Measurements from ENCODE around the gene TBC1D9B. TPM values are rescaled to one million over a fixed set of nuclear protein-coding genes. Genes with fewer than 3 reads are reported as not detected.
A peak's percentile ranks its signal among the peaks of the same experiment; 100 is the strongest.

Gene TBC1D9B
- total and polyA plus RNA-seq, 9 of the 15 experiments (the other 6 are each of a cell fraction or from before 2014, with no cell fraction given): 2.9 to 59.1 (median 33.5) TPM

DNA sequence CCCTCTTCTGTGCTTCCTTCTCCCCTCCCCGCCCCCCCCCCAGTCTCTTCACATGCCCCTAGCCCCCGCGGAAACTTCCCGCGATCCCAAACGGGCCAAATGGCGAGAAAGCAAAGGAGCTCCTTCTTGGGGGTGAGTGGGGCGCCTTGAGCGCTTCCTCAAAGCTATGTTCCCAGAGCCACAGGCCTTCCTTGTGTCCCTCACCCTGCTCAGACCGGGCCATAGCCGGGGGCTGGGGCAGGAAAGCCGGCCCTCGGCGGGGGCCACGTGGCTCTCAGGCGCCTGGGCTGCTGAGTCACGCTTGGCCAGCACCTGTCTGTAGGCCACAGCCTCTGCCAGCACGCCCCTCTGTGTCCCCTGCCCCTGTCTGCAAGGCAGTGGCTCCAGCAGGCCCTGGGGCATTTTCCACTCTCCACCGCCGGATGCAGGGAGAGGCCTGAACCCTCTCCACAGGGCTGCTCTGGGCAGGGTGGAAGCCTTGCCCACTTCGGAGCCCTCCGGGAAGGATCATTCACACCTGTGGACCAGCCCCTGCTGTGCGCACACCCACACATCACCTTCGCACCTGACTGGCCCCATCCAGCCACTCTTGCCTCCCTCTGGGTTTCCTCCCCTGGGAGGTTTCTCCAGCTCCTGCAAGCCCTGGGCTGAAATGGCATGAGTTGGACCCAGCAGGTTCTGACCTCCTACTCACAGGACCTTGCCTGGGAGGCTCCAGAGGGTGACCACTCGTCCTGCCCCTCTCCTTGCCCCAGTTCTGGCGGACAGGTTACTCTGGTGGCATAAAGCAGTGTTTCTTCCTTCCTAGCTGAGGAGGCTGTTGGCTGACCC, 88.2 kb downstream of the TBC1D9B start (continued):
- TF ChIP-seq, protein P1, sequence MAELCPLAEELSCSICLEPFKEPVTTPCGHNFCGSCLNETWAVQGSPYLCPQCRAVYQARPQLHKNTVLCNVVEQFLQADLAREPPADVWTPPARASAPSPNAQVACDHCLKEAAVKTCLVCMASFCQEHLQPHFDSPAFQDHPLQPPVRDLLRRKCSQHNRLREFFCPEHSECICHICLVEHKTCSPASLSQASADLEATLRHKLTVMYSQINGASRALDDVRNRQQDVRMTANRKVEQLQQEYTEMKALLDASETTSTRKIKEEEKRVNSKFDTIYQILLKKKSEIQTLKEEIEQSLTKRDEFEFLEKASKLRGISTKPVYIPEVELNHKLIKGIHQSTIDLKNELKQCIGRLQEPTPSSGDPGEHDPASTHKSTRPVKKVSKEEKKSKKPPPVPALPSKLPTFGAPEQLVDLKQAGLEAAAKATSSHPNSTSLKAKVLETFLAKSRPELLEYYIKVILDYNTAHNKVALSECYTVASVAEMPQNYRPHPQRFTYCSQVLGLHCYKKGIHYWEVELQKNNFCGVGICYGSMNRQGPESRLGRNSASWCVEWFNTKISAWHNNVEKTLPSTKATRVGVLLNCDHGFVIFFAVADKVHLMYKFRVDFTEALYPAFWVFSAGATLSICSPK (IDR thresholded peaks at IDR 0.05; ENCODE audit: borderline replicate concordance): no peak
- TF ChIP-seq, protein P2, sequence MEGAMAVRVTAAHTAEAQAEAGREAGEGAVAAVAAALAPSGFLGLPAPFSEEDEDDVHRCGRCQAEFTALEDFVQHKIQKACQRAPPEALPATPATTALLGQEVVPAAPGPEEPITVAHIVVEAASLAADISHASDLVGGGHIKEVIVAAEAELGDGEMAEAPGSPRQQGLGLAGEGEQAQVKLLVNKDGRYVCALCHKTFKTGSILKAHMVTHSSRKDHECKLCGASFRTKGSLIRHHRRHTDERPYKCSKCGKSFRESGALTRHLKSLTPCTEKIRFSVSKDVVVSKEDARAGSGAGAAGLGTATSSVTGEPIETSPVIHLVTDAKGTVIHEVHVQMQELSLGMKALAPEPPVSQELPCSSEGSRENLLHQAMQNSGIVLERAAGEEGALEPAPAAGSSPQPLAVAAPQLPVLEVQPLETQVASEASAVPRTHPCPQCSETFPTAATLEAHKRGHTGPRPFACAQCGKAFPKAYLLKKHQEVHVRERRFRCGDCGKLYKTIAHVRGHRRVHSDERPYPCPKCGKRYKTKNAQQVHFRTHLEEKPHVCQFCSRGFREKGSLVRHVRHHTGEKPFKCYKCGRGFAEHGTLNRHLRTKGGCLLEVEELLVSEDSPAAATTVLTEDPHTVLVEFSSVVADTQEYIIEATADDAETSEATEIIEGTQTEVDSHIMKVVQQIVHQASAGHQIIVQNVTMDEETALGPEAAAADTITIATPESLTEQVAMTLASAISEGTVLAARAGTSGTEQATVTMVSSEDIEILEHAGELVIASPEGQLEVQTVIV (CRISPR knock-in tag; IDR thresholded peaks at IDR 0.05; ENCODE audit: borderline replicate concordance): no peak
- TF ChIP-seq, protein P3, sequence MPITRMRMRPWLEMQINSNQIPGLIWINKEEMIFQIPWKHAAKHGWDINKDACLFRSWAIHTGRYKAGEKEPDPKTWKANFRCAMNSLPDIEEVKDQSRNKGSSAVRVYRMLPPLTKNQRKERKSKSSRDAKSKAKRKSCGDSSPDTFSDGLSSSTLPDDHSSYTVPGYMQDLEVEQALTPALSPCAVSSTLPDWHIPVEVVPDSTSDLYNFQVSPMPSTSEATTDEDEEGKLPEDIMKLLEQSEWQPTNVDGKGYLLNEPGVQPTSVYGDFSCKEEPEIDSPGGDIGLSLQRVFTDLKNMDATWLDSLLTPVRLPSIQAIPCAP (CRISPR knock-in tag; IDR thresholded peaks at IDR 0.05; ENCODE audit: borderline replicate concordance): 0 out of 2 replicates have a peak, but pooled peaks have one; percentile 14
- TF ChIP-seq BRCA1 (IDR thresholded peaks at IDR 0.05) (no peak), BRCA1 (CRISPR knock-in tag; IDR thresholded peaks at IDR 0.05) (no peak; the same call in 1 of the 2 replicates), HDAC3 (IDR thresholded peaks at IDR 0.05; ENCODE audit: borderline replicate concordance, partially characterized antibody) (peak; percentile 3)
- TF ChIP-seq, protein P4, sequence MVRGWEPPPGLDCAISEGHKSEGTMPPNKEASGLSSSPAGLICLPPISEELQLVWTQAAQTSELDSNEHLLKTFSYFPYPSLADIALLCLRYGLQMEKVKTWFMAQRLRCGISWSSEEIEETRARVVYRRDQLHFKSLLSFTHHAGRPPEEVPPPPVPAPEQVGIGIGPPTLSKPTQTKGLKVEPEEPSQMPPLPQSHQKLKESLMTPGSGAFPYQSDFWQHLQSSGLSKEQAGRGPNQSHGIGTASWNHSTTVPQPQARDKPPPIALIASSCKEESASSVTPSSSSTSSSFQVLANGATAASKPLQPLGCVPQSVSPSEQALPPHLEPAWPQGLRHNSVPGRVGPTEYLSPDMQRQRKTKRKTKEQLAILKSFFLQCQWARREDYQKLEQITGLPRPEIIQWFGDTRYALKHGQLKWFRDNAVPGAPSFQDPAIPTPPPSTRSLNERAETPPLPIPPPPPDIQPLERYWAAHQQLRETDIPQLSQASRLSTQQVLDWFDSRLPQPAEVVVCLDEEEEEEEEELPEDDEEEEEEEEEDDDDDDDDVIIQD (CRISPR knock-in tag; IDR thresholded peaks at IDR 0.05): peak; percentile 93
- TF ChIP-seq, protein P5, sequence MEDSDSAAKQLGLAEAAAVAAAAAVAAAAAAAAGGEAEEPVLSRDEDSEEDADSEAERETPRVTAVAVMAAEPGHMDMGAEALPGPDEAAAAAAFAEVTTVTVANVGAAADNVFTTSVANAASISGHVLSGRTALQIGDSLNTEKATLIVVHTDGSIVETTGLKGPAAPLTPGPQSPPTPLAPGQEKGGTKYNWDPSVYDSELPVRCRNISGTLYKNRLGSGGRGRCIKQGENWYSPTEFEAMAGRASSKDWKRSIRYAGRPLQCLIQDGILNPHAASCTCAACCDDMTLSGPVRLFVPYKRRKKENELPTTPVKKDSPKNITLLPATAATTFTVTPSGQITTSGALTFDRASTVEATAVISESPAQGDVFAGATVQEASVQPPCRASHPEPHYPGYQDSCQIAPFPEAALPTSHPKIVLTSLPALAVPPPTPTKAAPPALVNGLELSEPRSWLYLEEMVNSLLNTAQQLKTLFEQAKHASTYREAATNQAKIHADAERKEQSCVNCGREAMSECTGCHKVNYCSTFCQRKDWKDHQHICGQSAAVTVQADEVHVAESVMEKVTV (CRISPR knock-in tag; IDR thresholded peaks at IDR 0.05): 0 out of 2 replicates have a peak, but pooled peaks have one; percentile 45
- TF ChIP-seq, protein P6, sequence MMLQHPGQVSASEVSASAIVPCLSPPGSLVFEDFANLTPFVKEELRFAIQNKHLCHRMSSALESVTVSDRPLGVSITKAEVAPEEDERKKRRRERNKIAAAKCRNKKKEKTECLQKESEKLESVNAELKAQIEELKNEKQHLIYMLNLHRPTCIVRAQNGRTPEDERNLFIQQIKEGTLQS (IDR thresholded peaks at IDR 0.05): no peak
- TF ChIP-seq, protein P6 (CRISPR knock-in tag; conservative IDR thresholded peaks at IDR 0.05): no peak

Measured in K562 (cell line).